GM12878 (cell line): Measurements from ENCODE around the gene ANAPC4. TPM values are rescaled to one million over a fixed set of nuclear protein-coding genes. Genes with fewer than 3 reads are reported as not detected.

Experiments
- ATAC-seq: fragments of 200-7000 bp; cut with Tn5 transposase; 3 replicates; pipeline ENCODE4 v1.9.1; 2020; ENCODE audit warnings: mild to moderate bottlenecking, moderate library complexity
- BruUV-seq: library from RNA; stranded (reverse); fragments of 400-500 nt; replicated peaks from 2 replicates; lab custom pipeline; 2021; lab: Mats Ljungman, UMichigan
- CTCF ChIA-PET: fragments of 300-600 bp; sonication (Branson Sonifier 250); formaldehyde crosslinking; extraction: SDS; loops from one replicate; lab custom pipeline; 2021; ENCODE audit warnings: inconsistent platforms; lab: Yijun Ruan, JAX
- POLR2A ChIA-PET: fragments of 350-600 bp; formaldehyde crosslinking; extraction: SDS; loops from one replicate; lab custom pipeline; 2021; ENCODE audit warnings: inconsistent platforms; lab: Charles Lee
- RAD21 ChIA-PET: fragments of 300-600 bp; sonication (Branson Sonifier 250); formaldehyde crosslinking; loops from one replicate; lab custom pipeline; 2023; ENCODE audit warnings: antibody characterized with exemption; ENCODE audit not compliant: unreplicated experiment; lab: Charles Lee
- SMC1A ChIA-PET: fragments of 300-600 bp; sonication (Branson Sonifier 250); formaldehyde crosslinking; loops from one replicate; lab custom pipeline; 2023; ENCODE audit not compliant: unreplicated experiment, uncharacterized antibody; lab: Charles Lee
- DNase-seq: peaks from one replicate; pipeline ENCODE4 v3.0.0-alpha.2; 2011; ENCODE audit warnings: low read depth, low spot score
- FAIRE-seq: peaks from 3 replicates; lab custom pipeline; 2011; peaks lifted over from hg19 to GRCh38; lab: Jason Lieb, UNC
- H2AFZ ChIP-seq: 2 replicates; pipeline ENCODE4 v1.6.0; 2011; ENCODE audit warnings: low read depth, low read length, control low read depth; ENCODE audit not compliant: control insufficient read depth
- H3K27ac ChIP-seq: 2 replicates; pipeline ENCODE4 v1.5.1; 2011; ENCODE audit warnings: control low read depth; ENCODE audit not compliant: control insufficient read depth, insufficient read depth
- H3K27me3 ChIP-seq, 2 experiments: replicated peaks in 1 of 2; 2 replicates each; pipeline versions ENCODE4 v1.6.0 to v1.6.1; 2011; ENCODE audit warnings: low read length in 1 of 2; ENCODE audit not compliant: control insufficient read depth in 2 of 2, insufficient read depth in 2 of 2
- H3K36me3 ChIP-seq, 2 experiments: 2 replicates each; pipeline ENCODE4 v1.5.1; 2011; ENCODE audit warnings: low read length in 1 of 2; ENCODE audit not compliant: control insufficient read depth in 2 of 2, insufficient read depth in 2 of 2
- H3K4me1 ChIP-seq: 2 replicates; pipeline ENCODE4 v1.6.1; 2011; ENCODE audit warnings: mild to moderate bottlenecking, low read length, moderate library complexity, mixed read lengths; ENCODE audit not compliant: control insufficient read depth, insufficient read depth
- H3K4me2 ChIP-seq: 2 replicates; pipeline ENCODE4 v1.6.0; 2011; ENCODE audit warnings: control low read depth; ENCODE audit not compliant: control insufficient read depth, insufficient read depth
- H3K4me3 ChIP-seq: fragments of 200-600 bp; sonication (generic); 2 replicates; pipeline ENCODE4 v1.5.1; 2016
- H3K79me2 ChIP-seq: 2 replicates; pipeline ENCODE4 v1.6.0; 2011; ENCODE audit warnings: low read length; ENCODE audit not compliant: control insufficient read depth, insufficient read depth
- H3K9ac ChIP-seq: 2 replicates; pipeline ENCODE4 v1.8.0; 2011; ENCODE audit warnings: low read length, control low read depth, mixed read lengths; ENCODE audit not compliant: control insufficient read depth, insufficient read depth
- H3K9me3 ChIP-seq: replicated peaks from 3 replicates; pipeline ENCODE4 v1.5.1; 2011; ENCODE audit warnings: mild to moderate bottlenecking, low read length; ENCODE audit not compliant: control insufficient read depth, insufficient read depth
- H4K20me1 ChIP-seq: 2 replicates; pipeline ENCODE4 v1.6.0; 2011; ENCODE audit not compliant: control insufficient read depth, insufficient read depth
- BHLHE40 ChIP-seq, 2 experiments: fragments of 450-650 bp in 1 of 2; IDR thresholded peaks; 2 replicates each; pipeline ENCODE4 v1.6.1; 2011 to 2017; ENCODE audit warnings: low read depth in 2 of 2, borderline replicate concordance in 1 of 2, improper control_type of control experiment in 1 of 2, low read length in 1 of 2, mild to moderate bottlenecking in 1 of 2
- CBX5 ChIP-seq: sonication (generic); IDR thresholded peaks from 2 replicates; pipeline ENCODE4 v1.6.1; 2016; ENCODE audit warnings: low read depth, moderate library complexity, mild to moderate bottlenecking, inconsistent platforms
- CHD4 ChIP-seq: fragments of 200-600 bp; sonication (generic); IDR thresholded peaks from 2 replicates; pipeline ENCODE4 v1.6.1; 2016; ENCODE audit warnings: mild to moderate bottlenecking
- MEF2A ChIP-seq: IDR thresholded peaks from 2 replicates; pipeline ENCODE4 v1.6.1; 2011; ENCODE audit warnings: low read depth, mild to moderate bottlenecking, low read length, moderate library complexity; ENCODE audit not compliant: insufficient read depth
- POLR2A ChIP-seq: IDR thresholded peaks from 2 replicates; pipeline ENCODE4 v1.6.1; 2011; ENCODE audit warnings: low read depth, mild to moderate bottlenecking, low read length
- SP1 ChIP-seq: IDR thresholded peaks from one replicate; pipeline ENCODE4 v1.6.1; 2011; ENCODE audit warnings: low read depth, low read length
- SREBF1 ChIP-seq: IDR thresholded peaks from 2 replicates; pipeline ENCODE4 v1.6.1; 2012; ENCODE audit warnings: mild to moderate bottlenecking, low read length
- SUZ12 ChIP-seq: fragments of 200-600 bp; sonication (generic); IDR thresholded peaks from one replicate; pipeline ENCODE4 v1.6.1; 2018; ENCODE audit warnings: antibody characterized with exemption, mild to moderate bottlenecking; ENCODE audit not compliant: unreplicated experiment
- ZNF24 ChIP-seq: fragments of 450-650 bp; IDR thresholded peaks from 2 replicates; pipeline ENCODE4 v1.6.1; 2017; ENCODE audit warnings: antibody characterized with exemption, mild to moderate bottlenecking
- ZNF274 ChIP-seq: IDR thresholded peaks from one replicate; pipeline ENCODE4 v1.8.0; 2011; ENCODE audit not compliant: insufficient read length, insufficient read depth
- in situ Hi-C: fragments of 300-500 bp; cut with MboI; formaldehyde crosslinking; loops from 9 replicates; pipeline ENCODE4 v1.14.3; 2018; ENCODE audit warnings: mixed read lengths
- intact Hi-C: fragments of 100-400 bp; cut with micrococcal nuclease; formaldehyde crosslinking; loops from one replicate; pipeline ENCODE4 v1.14.2; 2022; ENCODE audit not compliant: unreplicated experiment
- polyA plus RNA-seq, 11 experiments: library from polyadenylated mRNA; depleted of rRNA in 4 of 11; unstranded in 6 of 11; stranded (reverse) in 5 of 11; fragments of >200 nt; fragmentation: Nextera tagmentation in 4 of 11; fragmentation: Illumina TruSeq in 1 of 11; extraction: Ambion mirVana in 4 of 11; extraction: Trizol in 1 of 11; gene quantifications; 1 replicate in 1 of 11; 2 replicates in 10 of 11; pipeline versions ENCODE4 v1.2.1 to v1.2.3, GENCODE V29; 2011 to 2016; ENCODE audit warnings: inconsistent platforms in 2 of 11, missing spikeins in 2 of 11, low read depth in 1 of 11
- total RNA-seq, 4 experiments: library from RNA; depleted of rRNA in 3 of 4; stranded (reverse); fragments of >200 nt in 3 of 4; fragmentation: Illumina TruSeq in 1 of 4; extraction: Trizol in 1 of 4; gene quantifications; 2 replicates each; pipeline versions ENCODE4 v1.2.1 to v1.2.3, GENCODE V29; 2013 to 2021
- TF ChIP-seq, protein P1 (sequence below): fragments of 450-650 bp; IDR thresholded peaks from 2 replicates; pipeline ENCODE4 v1.6.1; 2017; ENCODE audit warnings: mild to moderate bottlenecking, low read depth, inconsistent platforms; ENCODE audit not compliant: poor library complexity, severe bottlenecking
- TF ChIP-seq, protein P2 (sequence below): fragments of 450-650 bp; formaldehyde crosslinking; IDR thresholded peaks from 2 replicates; pipeline ENCODE4 v1.5.0; 2022; ENCODE audit warnings: mild to moderate bottlenecking, missing genetic modification characterization
- TF ChIP-seq, protein P3 (sequence below): fragments of 450-650 bp; IDR thresholded peaks from 2 replicates; pipeline ENCODE4 v1.6.1; 2016; ENCODE audit warnings: mild to moderate bottlenecking

The ANAPC4 gene
- total and polyA plus RNA-seq, 10 of the 15 experiments (the other 5 are each of a cell fraction or from before 2014, with no cell fraction given) = 16.3 to 50.2 (median 29.9) TPM

DNA sequence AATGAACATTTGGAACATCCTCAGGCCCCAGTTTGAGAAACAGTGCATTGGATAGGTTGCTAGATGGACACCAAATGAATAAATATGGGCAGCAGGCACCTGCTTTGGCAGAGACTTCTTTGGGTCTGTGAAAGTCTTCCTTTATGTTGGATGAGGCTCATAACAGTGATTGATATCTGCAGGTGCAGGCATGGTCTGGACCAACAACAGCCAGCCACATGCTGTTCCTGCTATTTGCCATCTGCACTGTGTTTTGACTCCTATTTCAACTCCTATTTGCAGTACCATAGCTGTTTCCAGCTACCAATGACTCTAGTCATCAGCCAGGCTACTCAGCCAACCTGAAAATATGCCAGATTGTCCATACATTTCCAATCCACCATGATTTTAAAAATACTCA is 60.9 kb downstream of the ANAPC4 start:
- ChIA-PET POLR2A (no interaction called here), CTCF (no interaction called here), SMC1A (no interaction called here), RAD21 (no interaction called here)
- Histone ChIP-seq H3K27me3 (no peaks in the 10 kb centered on the region; a peak in 1 of 4 replicates), H3K9ac (no peak overlapping the region), H3K79me2 (no peaks in the 10 kb centered on the region), H3K4me2 (no peak overlapping the region), H3K36me3 (no peaks in the 10 kb centered on the region), H3K4me3 (no peak overlapping the region), H3K9me3 (no peaks in the 10 kb centered on the region), H3K27ac (no peak overlapping the region), H3K4me1 (no peaks in the 10 kb centered on the region), H4K20me1 (no peaks in the 10 kb centered on the region), H2AFZ (no peak overlapping the region)
- DNase-seq (no peak), ATAC-seq (no peak), FAIRE-seq (no peak)
- BruUV-seq = no TSS peak
- intact Hi-C loops (no loop called here), in situ Hi-C loops (no loop called here)
- TF ChIP-seq SREBF1 (no peak), BHLHE40 (IDR thresholded peaks at IDR 0.05; ENCODE audit: borderline replicate concordance in 1 of 2, low read depth in 2 of 2, low read length in 1 of 2) (no peak), MEF2A (no peak), ZNF24 (no peak), CBX5 (no peak), ZNF274 (no peak), SP1 (no peak), CHD4 (no peak), SUZ12 (no peak), POLR2A (no peak)
- TF ChIP-seq, protein P1, sequence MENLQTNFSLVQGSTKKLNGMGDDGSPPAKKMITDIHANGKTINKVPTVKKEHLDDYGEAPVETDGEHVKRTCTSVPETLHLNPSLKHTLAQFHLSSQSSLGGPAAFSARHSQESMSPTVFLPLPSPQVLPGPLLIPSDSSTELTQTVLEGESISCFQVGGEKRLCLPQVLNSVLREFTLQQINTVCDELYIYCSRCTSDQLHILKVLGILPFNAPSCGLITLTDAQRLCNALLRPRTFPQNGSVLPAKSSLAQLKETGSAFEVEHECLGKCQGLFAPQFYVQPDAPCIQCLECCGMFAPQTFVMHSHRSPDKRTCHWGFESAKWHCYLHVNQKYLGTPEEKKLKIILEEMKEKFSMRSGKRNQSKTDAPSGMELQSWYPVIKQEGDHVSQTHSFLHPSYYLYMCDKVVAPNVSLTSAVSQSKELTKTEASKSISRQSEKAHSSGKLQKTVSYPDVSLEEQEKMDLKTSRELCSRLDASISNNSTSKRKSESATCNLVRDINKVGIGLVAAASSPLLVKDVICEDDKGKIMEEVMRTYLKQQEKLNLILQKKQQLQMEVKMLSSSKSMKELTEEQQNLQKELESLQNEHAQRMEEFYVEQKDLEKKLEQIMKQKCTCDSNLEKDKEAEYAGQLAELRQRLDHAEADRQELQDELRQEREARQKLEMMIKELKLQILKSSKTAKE = no peak
- TF ChIP-seq, protein P2, sequence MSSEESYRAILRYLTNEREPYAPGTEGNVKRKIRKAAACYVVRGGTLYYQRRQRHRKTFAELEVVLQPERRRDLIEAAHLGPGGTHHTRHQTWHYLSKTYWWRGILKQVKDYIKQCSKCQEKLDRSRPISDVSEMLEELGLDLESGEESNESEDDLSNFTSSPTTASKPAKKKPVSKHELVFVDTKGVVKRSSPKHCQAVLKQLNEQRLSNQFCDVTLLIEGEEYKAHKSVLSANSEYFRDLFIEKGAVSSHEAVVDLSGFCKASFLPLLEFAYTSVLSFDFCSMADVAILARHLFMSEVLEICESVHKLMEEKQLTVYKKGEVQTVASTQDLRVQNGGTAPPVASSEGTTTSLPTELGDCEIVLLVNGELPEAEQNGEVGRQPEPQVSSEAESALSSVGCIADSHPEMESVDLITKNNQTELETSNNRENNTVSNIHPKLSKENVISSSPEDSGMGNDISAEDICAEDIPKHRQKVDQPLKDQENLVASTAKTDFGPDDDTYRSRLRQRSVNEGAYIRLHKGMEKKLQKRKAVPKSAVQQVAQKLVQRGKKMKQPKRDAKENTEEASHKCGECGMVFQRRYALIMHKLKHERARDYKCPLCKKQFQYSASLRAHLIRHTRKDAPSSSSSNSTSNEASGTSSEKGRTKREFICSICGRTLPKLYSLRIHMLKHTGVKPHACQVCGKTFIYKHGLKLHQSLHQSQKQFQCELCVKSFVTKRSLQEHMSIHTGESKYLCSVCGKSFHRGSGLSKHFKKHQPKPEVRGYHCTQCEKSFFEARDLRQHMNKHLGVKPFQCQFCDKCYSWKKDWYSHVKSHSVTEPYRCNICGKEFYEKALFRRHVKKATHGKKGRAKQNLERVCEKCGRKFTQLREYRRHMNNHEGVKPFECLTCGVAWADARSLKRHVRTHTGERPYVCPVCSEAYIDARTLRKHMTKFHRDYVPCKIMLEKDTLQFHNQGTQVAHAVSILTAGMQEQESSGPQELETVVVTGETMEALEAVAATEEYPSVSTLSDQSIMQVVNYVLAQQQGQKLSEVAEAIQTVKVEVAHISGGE (CRISPR knock-in tag) = no peak
- TF ChIP-seq, protein P3, sequence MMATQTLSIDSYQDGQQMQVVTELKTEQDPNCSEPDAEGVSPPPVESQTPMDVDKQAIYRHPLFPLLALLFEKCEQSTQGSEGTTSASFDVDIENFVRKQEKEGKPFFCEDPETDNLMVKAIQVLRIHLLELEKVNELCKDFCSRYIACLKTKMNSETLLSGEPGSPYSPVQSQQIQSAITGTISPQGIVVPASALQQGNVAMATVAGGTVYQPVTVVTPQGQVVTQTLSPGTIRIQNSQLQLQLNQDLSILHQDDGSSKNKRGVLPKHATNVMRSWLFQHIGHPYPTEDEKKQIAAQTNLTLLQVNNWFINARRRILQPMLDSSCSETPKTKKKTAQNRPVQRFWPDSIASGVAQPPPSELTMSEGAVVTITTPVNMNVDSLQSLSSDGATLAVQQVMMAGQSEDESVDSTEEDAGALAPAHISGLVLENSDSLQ = no peak
